Epithelial cell of proximal tubule (primary cell): ENCODE results near the gene KRT72. TPM values are rescaled to one million over a fixed set of nuclear protein-coding genes. Genes with fewer than 3 reads are reported as not detected.
A peak's percentile ranks its signal among the peaks of the same experiment; 100 is the strongest.

Experiments
- DNase-seq: peaks from one replicate; pipeline ENCODE4 v3.0.0-alpha.2; 2011; ENCODE audit warnings: low read depth
- H3K4me3 ChIP-seq: 2 replicates; pipeline ENCODE4 v1.5.1; 2011; ENCODE audit warnings: low read depth, mild to moderate bottlenecking, low read length
- CTCF ChIP-seq: conservative IDR thresholded peaks from 2 replicates; pipeline ENCODE4 v1.5.1; 2012; ENCODE audit warnings: low read depth, mild to moderate bottlenecking, low read length
- total RNA-seq: library from RNA; depleted of rRNA; stranded (reverse); fragments of >200 nt; gene quantifications from 2 replicates; pipeline ENCODE4 v1.2.3, GENCODE V29; 2015

The KRT72 gene
- total RNA-seq, 1 donor from 2014 or later: not detected

GRCh38 chr12:52573743-52574142 is 27.5 kb downstream of the KRT72 start, which contains the start of gene KRT74:
Gene KRT74, minus strand, starts transcription at chr12:52573843. Its CDS starts 66 bp downstream, at chr12:52573777.
- no peak for DNase-seq
- no peak for TF ChIP-seq CTCF

GRCh38 chr12:52573306-52573705 is 28.0 kb downstream of the KRT72 start:
- no peak for TF ChIP-seq CTCF

More at GRCh38 chr12:52573743-52574142, 27.5 kb downstream of the KRT72 start, which contains the start of gene KRT74:
- H3K4me3 ChIP-seq: no peak within 1 kb of the TSS

GRCh38 chr12:52570511-52570910 is 30.8 kb downstream of the KRT72 start:
- no peak for TF ChIP-seq CTCF
- no peak for DNase-seq
- no peak overlapping the region for H3K4me3 ChIP-seq

More at GRCh38 chr12:52573306-52573705, 28.0 kb downstream of the KRT72 start:
- no peak overlapping the region for H3K4me3 ChIP-seq
- no peak for DNase-seq

GRCh38 chr12:52568111-52568510 is 33.2 kb downstream of the KRT72 start:
- no peak for DNase-seq
- no peak overlapping the region for H3K4me3 ChIP-seq
- TF ChIP-seq CTCF: no peak

- H3K4me3 ChIP-seq: no peak overlapping the region
- TF ChIP-seq CTCF: no peak
- DNase-seq: no peak
Measured at GRCh38 chr12:52566847-52567291, 34.4 kb downstream of the KRT72 start.

- no peak for TF ChIP-seq CTCF
- H3K4me3 ChIP-seq: no peak overlapping the region
Measured at GRCh38 chr12:52564582-52564981, 36.7 kb downstream of the KRT72 start.

GRCh38 chr12:52561880-52562449 is 39.3 kb downstream of the KRT72 start:
- DNase-seq: no peak

More at GRCh38 chr12:52564582-52564981, 36.7 kb downstream of the KRT72 start:
- DNase-seq: no peak

More at GRCh38 chr12:52561880-52562449, 39.3 kb downstream of the KRT72 start:
- no peak overlapping the region for H3K4me3 ChIP-seq
- peak; percentile 51 for TF ChIP-seq CTCF
